ENCODE measurements around the gene HHAT. TPM values are rescaled to one million over a fixed set of nuclear protein-coding genes. Genes with fewer than 3 reads are reported as not detected.

HHAT gene
- total RNA-seq (1 to 10 TPM; 7.5 to 9.2 TPM), total RNA-seq (10.3 to 18.6 reads per million in 2 donors)

GRCh38 chr1:210328746-210329503, at the start of gene HHAT:
HHAT (plus strand) TSS chr1:210328902; CDS start chr1:210348976, 20,074 bp downstream.
- no peaks in the 10 kb centered on the region for H3K36me3 Mint-ChIP-seq (ENCODE audit: low read depth)
- peak within 1 kb of the TSS; percentile 97 for H3K27ac Mint-ChIP-seq
- H3K4me3 Mint-ChIP-seq = peak within 1 kb of the TSS; percentile 95
- no peaks in the 10 kb centered on the region for H3K9me3 ChIP-seq (ENCODE audit: control insufficient read depth, low read length, poor library complexity, severe bottlenecking)
- ATAC-seq (peak; percentile 44), DNase-seq (peak; percentile 55 to 60 (median 57))
- H3K27me3 Mint-ChIP-seq = no peaks in the 10 kb centered on the region
- peaks cover 34% of the 10 kb centered on the region for H3K4me1 Mint-ChIP-seq

DNA sequence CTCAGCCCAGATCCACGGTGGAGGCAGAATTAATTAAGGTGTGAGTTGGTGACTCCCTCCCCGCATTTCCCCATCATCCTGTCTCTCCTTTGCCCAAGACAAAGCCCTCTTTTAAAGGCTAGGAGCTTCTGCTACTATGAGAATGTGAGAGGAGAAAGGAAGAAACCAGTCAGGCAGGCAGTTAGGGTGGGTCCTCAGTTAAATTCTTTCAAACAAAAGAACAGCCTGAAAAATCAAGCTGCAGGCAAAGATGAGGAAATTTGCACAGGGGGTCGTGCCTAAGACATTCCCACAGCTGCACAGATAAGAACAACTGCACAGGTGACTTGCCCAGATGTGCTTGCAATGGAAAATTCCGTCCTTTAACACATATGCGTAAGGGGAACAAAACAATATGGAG, 48.5 kb upstream of the HHAT start:
- ATAC-seq = no peak
- H3K4me3 Mint-ChIP-seq = no peak overlapping the region

DNA sequence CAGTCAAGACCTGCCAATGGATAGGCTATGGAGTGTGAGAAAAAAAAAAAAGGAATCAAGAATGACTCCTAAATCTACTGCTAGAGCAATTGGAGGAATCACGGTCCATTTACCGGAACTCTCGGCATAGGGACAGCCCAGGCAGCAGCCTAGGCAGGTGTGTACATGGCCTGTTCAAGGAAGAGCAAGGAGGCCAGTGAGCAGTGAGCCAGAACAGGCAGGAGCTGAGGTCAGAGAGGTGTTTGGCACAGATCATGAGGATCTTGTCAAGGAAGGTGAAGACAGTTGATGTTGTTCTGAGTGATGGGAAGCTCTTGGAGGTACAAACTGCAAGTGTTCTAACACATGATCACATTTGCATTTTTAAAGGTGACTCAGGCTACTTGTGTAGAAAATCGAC, 40.6 kb upstream of the HHAT start:
- H3K4me3 Mint-ChIP-seq = no peak overlapping the region
- peaks cover 2% of the 10 kb centered on the region for H3K9me3 ChIP-seq (ENCODE audit: control insufficient read depth, low read length, poor library complexity, severe bottlenecking)
- H3K36me3 Mint-ChIP-seq (ENCODE audit: low read depth) = peaks cover 5% of the 10 kb centered on the region
- ATAC-seq = no peak
- no peak overlapping the region for H3K27ac Mint-ChIP-seq
- H3K27me3 Mint-ChIP-seq = peaks cover 78% of the 10 kb centered on the region
- H3K4me1 Mint-ChIP-seq = peaks cover 3% of the 10 kb centered on the region
- DNase-seq = no peak

More for the DNA sequence above, 48.5 kb upstream of the HHAT start:
- DNase-seq = no peak
- Mint-ChIP-seq H3K4me1 (no peaks in the 10 kb centered on the region), H3K27me3 (peaks cover 33% of the 10 kb centered on the region), H3K27ac (no peak overlapping the region), H3K36me3 (ENCODE audit: low read depth) (peaks cover 6% of the 10 kb centered on the region)
- peaks cover 11% of the 10 kb centered on the region for H3K9me3 ChIP-seq (ENCODE audit: control insufficient read depth, low read length, poor library complexity, severe bottlenecking)

DNA sequence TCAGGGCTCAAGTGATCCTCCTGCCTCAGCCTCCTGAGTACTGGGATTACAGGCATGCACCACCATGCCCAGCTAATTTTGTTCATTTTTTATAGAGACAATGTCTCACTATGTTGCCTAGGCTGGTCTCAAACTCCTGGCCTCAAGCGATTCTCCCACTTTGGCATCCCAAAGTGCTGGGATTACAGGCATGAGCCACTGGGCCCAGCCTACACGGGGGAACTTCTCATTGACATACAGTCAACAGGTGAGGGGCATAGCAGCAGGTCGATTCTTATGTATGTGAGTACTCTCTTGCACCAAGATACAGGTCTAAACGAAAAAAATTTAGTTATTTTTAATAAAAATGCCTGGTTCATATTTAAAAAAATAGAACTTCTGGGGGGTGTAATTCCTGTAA, 39.5 kb upstream of the HHAT start:
- DNase-seq (no peak), ATAC-seq (no peak)
- H3K4me1 Mint-ChIP-seq = peaks cover 3% of the 10 kb centered on the region
- peaks cover 2% of the 10 kb centered on the region for H3K9me3 ChIP-seq (ENCODE audit: control insufficient read depth, low read length, poor library complexity, severe bottlenecking)
- H3K27me3 Mint-ChIP-seq = peaks cover 72% of the 10 kb centered on the region
- H3K36me3 Mint-ChIP-seq (ENCODE audit: low read depth) = no peaks in the 10 kb centered on the region
- no peak overlapping the region for H3K4me3 Mint-ChIP-seq
- H3K27ac Mint-ChIP-seq = no peak overlapping the region

GRCh38 chr1:210291081-210291764, 37.5 kb upstream of the HHAT start:
- no peak for DNase-seq
- H3K4me3 Mint-ChIP-seq = peak overlapping the region; percentile 12
- H3K4me1 Mint-ChIP-seq = peaks cover 3% of the 10 kb centered on the region
- ATAC-seq = no peak
- no peaks in the 10 kb centered on the region for H3K36me3 Mint-ChIP-seq (ENCODE audit: low read depth)
- peaks cover 69% of the 10 kb centered on the region for H3K27me3 Mint-ChIP-seq
- H3K27ac Mint-ChIP-seq = no peak overlapping the region
- H3K9me3 ChIP-seq (ENCODE audit: control insufficient read depth, low read length, poor library complexity, severe bottlenecking) = peaks cover 2% of the 10 kb centered on the region

DNA sequence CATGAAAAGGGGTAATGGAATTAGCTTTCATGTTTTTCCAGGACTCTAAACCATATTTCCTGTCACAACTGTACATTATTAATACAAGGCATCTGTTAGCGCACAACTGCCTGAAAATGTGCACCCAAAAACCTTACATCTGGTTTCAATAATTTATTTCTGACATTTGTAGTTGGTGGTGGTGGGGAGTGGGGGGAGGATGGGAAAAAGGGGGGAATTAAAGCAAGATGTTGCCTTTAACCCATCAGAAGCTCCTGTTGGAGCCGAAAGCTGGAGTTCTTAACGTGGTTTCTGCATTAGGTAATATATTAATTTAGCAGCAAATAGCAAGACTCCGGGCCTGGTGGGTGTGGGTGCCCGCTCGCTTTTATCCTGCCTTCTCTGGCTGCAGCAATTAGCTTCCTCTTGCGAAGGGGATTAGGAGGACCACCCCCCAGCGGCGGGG, 36.9 kb upstream of the HHAT start:
- Mint-ChIP-seq H3K4me3 (no peak overlapping the region), H3K27me3 (peaks cover 66% of the 10 kb centered on the region), H3K27ac (no peak overlapping the region), H3K36me3 (ENCODE audit: low read depth) (no peaks in the 10 kb centered on the region), H3K4me1 (peaks cover 3% of the 10 kb centered on the region)
- ATAC-seq = no peak
- no peak for DNase-seq
- peaks cover 2% of the 10 kb centered on the region for H3K9me3 ChIP-seq (ENCODE audit: control insufficient read depth, low read length, poor library complexity, severe bottlenecking)

GRCh38 chr1:210292231-210292871, 36.4 kb upstream of the HHAT start:
- ATAC-seq (peak; percentile 77), DNase-seq (peak; percentile 10 to 23 (median 23))
- H3K4me1 Mint-ChIP-seq = peaks cover 3% of the 10 kb centered on the region
- H3K27me3 Mint-ChIP-seq = peaks cover 63% of the 10 kb centered on the region
- H3K9me3 ChIP-seq (ENCODE audit: control insufficient read depth, low read length, poor library complexity, severe bottlenecking) = peaks cover 2% of the 10 kb centered on the region
- H3K27ac Mint-ChIP-seq = no peak overlapping the region
- H3K36me3 Mint-ChIP-seq (ENCODE audit: low read depth) = no peaks in the 10 kb centered on the region
- H3K4me3 Mint-ChIP-seq = peak overlapping the region; percentile 73

- peaks cover 3% of the 10 kb centered on the region for H3K4me1 Mint-ChIP-seq
- DNase-seq (no peak), ATAC-seq (no peak)
- no peak overlapping the region for H3K27ac Mint-ChIP-seq
- peaks cover 2% of the 10 kb centered on the region for H3K9me3 ChIP-seq (ENCODE audit: control insufficient read depth, low read length, poor library complexity, severe bottlenecking)
- H3K36me3 Mint-ChIP-seq (ENCODE audit: low read depth) = no peaks in the 10 kb centered on the region
- peaks cover 65% of the 10 kb centered on the region for H3K27me3 Mint-ChIP-seq
- peak overlapping the region; percentile 73 for H3K4me3 Mint-ChIP-seq
Observed at GRCh38 chr1:210293171-210293607, 35.5 kb upstream of the HHAT start.

DNA sequence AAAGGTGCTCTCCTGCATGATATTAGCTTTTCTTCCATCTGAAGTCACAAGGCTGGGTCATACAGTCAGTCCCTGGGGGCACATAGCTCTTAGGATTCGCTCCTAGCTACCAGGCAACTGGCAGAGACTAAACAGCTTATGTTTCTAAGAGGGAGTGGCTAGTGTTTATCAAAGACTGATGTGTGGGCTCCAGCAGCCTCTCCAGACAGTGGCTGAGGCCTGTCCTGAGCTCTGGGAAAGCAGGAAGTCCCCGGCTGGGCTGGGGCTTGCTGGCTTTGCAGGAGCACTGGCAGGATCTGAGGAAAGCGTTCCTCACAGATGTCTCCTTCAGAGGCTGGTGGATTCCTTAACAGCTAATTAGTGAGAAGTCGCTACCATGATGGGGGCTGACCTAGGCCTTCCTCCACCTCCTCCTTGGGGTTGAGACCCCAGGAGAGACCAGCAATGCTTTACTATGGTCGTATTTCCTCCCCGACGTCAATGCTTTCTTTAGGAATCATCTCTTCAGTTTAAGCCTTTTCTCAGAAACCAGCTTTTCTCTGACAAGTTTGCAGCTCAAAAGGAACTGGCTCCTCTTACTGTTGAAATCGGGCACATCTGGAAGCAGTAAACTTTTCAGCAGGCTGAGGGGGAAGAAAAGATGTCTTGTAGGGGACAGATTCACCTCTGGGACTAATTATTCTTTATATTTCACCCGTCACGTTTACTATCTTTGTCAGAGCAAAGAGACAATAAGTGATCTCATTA, 33.5 kb upstream of the HHAT start:
- peaks cover 63% of the 10 kb centered on the region for H3K27me3 Mint-ChIP-seq

GRCh38 chr1:210296682-210297081, 32.0 kb upstream of the HHAT start:
- DNase-seq (no peak), ATAC-seq (no peak)
- no peaks in the 10 kb centered on the region for H3K9me3 ChIP-seq (ENCODE audit: control insufficient read depth, low read length, poor library complexity, severe bottlenecking)
- no peak overlapping the region for H3K4me3 Mint-ChIP-seq
- H3K36me3 Mint-ChIP-seq (ENCODE audit: low read depth) = no peaks in the 10 kb centered on the region
- H3K27ac Mint-ChIP-seq = no peak overlapping the region
- H3K4me1 Mint-ChIP-seq = peaks cover 3% of the 10 kb centered on the region
- peaks cover 53% of the 10 kb centered on the region for H3K27me3 Mint-ChIP-seq

More for the DNA sequence above, 33.5 kb upstream of the HHAT start:
- H3K36me3 Mint-ChIP-seq (ENCODE audit: low read depth) = no peaks in the 10 kb centered on the region
- H3K27ac Mint-ChIP-seq = no peak overlapping the region
- H3K4me3 Mint-ChIP-seq = no peak overlapping the region
- DNase-seq = no peak
- H3K4me1 Mint-ChIP-seq = peaks cover 3% of the 10 kb centered on the region
- H3K9me3 ChIP-seq (ENCODE audit: control insufficient read depth, low read length, poor library complexity, severe bottlenecking) = no peaks in the 10 kb centered on the region
- ATAC-seq = no peak

- no peak for DNase-seq
- no peaks in the 10 kb centered on the region for H3K9me3 ChIP-seq (ENCODE audit: control insufficient read depth, low read length, poor library complexity, severe bottlenecking)
- ATAC-seq = no peak
- H3K27me3 Mint-ChIP-seq = peaks cover 54% of the 10 kb centered on the region
- no peaks in the 10 kb centered on the region for H3K4me1 Mint-ChIP-seq
- no peaks in the 10 kb centered on the region for H3K36me3 Mint-ChIP-seq (ENCODE audit: low read depth)
- no peak overlapping the region for H3K4me3 Mint-ChIP-seq
- no peak overlapping the region for H3K27ac Mint-ChIP-seq
Observed at GRCh38 chr1:210298296-210298695, 30.4 kb upstream of the HHAT start.

DNA sequence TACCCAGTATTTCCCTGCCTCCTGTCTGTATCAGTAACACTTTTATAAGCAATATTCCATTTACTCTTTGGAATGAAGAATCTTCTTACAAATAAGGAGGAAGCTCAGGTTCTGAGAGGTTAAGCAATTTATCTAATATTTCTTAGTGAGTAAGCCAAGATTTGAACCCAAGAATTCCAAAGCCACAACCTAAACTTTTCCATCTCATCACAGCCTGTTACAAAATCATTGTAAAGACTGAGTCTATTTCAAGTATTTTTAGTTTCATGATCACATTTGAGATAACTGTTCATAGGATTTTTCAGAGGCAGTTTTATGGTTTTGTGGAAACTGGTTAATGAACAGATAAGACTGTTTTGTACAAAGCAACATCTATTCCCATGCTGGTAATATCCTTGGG, 29.8 kb upstream of the HHAT start:
- Mint-ChIP-seq H3K4me1 (no peaks in the 10 kb centered on the region), H3K27me3 (peaks cover 54% of the 10 kb centered on the region), H3K27ac (no peak overlapping the region), H3K4me3 (no peak overlapping the region), H3K36me3 (ENCODE audit: low read depth) (no peaks in the 10 kb centered on the region)
- DNase-seq (no peak), ATAC-seq (no peak)
- H3K9me3 ChIP-seq (ENCODE audit: control insufficient read depth, low read length, poor library complexity, severe bottlenecking) = no peaks in the 10 kb centered on the region

- ATAC-seq (no peak), DNase-seq (no peak)
- H3K27ac Mint-ChIP-seq = no peak overlapping the region
- peaks cover 56% of the 10 kb centered on the region for H3K27me3 Mint-ChIP-seq
- H3K36me3 Mint-ChIP-seq (ENCODE audit: low read depth) = no peaks in the 10 kb centered on the region
- no peaks in the 10 kb centered on the region for H3K9me3 ChIP-seq (ENCODE audit: control insufficient read depth, low read length, poor library complexity, severe bottlenecking)
- H3K4me1 Mint-ChIP-seq = no peaks in the 10 kb centered on the region
- H3K4me3 Mint-ChIP-seq = no peak overlapping the region
Observed at GRCh38 chr1:210299501-210299900, 29.2 kb upstream of the HHAT start.
